Measurements from ENCODE around the gene TRPV4.

DNA sequence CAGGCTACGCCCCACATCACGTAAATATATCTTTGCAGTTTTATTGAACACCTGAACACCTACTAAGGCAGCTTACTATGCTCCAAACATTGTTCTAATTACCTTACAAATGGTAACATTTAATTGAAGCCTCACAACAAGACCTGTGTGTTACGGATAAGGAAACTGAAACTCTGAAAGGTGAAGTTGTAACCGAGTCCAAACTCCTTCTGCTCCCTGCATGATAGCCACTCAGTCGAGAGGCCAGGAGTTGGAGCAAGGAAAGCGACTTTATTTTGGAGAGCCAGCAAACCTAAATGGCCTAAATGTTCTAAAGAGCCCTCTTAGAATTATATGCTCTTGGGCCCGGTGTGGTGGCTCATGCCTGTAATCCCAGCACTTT is 12.6 kb upstream of the TRPV4 start:
- TF ChIP-seq POLR2A (IDR thresholded peaks at IDR 0.05): no peak
- TF ChIP-seq, protein P1, sequence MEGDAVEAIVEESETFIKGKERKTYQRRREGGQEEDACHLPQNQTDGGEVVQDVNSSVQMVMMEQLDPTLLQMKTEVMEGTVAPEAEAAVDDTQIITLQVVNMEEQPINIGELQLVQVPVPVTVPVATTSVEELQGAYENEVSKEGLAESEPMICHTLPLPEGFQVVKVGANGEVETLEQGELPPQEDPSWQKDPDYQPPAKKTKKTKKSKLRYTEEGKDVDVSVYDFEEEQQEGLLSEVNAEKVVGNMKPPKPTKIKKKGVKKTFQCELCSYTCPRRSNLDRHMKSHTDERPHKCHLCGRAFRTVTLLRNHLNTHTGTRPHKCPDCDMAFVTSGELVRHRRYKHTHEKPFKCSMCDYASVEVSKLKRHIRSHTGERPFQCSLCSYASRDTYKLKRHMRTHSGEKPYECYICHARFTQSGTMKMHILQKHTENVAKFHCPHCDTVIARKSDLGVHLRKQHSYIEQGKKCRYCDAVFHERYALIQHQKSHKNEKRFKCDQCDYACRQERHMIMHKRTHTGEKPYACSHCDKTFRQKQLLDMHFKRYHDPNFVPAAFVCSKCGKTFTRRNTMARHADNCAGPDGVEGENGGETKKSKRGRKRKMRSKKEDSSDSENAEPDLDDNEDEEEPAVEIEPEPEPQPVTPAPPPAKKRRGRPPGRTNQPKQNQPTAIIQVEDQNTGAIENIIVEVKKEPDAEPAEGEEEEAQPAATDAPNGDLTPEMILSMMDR (IDR thresholded peaks at IDR 0.05): no peak

Data from testis (tissue), 2 donors.